Endothelial cell of umbilical vein (primary cell): Measurements from ENCODE around the gene DHX30. TPM values are rescaled to one million over a fixed set of nuclear protein-coding genes. Genes with fewer than 3 reads are reported as not detected.

Experiments used
- BruUV-seq: library from RNA; stranded (reverse); fragments of 400-500 nt; replicated peaks from 2 replicates; lab custom pipeline; 2021; lab: Mats Ljungman, UMichigan
- CTCF ChIA-PET: fragments of 300-600, 350-600 bp; sonication (Branson Sonifier 250); formaldehyde crosslinking; loops from one replicate; lab custom pipeline; 2021; ENCODE audit warnings: antibody characterized with exemption, inconsistent platforms; lab: Charles Lee
- POLR2A ChIA-PET: fragments of 300-600, 350-600 bp; sonication (Branson Sonifier 250); formaldehyde crosslinking; loops from one replicate; lab custom pipeline; 2021; ENCODE audit warnings: antibody characterized with exemption, inconsistent platforms; lab: Charles Lee
- DNase-seq: peaks from one replicate; pipeline ENCODE4 v3.0.0-alpha.2; 2011; ENCODE audit warnings: low read depth, low spot score
- FAIRE-seq: peaks from 2 replicates; lab custom pipeline; 2011; peaks lifted over from hg19 to GRCh38; lab: Jason Lieb, UNC
- H2AFZ ChIP-seq: 2 replicates; pipeline ENCODE4 v1.6.0; 2012; ENCODE audit warnings: low read depth, low read length, control low read depth, inconsistent platforms
- H3K27ac ChIP-seq: 2 replicates; pipeline ENCODE4 v1.5.1; 2011; ENCODE audit warnings: low read depth, mild to moderate bottlenecking, control low read depth, low read length, moderate library complexity; ENCODE audit not compliant: insufficient read depth
- H3K27me3 ChIP-seq, 2 experiments: 2 replicates each; pipeline versions ENCODE4 v1.6.0 to v1.6.1; 2011; ENCODE audit warnings: low read length in 2 of 2, mixed read lengths in 1 of 2; ENCODE audit not compliant: control insufficient read depth in 2 of 2, insufficient read depth in 2 of 2
- H3K36me3 ChIP-seq, 2 experiments: 2 replicates in 1 of 2; 3 replicates in 1 of 2; pipeline ENCODE4 v1.5.1; 2011; ENCODE audit warnings: low read length in 2 of 2, mild to moderate bottlenecking in 1 of 2, moderate library complexity in 1 of 2; ENCODE audit not compliant: control insufficient read depth in 2 of 2, insufficient read depth in 2 of 2; ENCODE audit errors: extremely low read depth in 1 of 2
- H3K4me1 ChIP-seq: 3 replicates; pipeline ENCODE4 v1.5.1; 2011; ENCODE audit warnings: mild to moderate bottlenecking, low read length; ENCODE audit not compliant: control insufficient read depth, insufficient read depth; ENCODE audit errors: extremely low read depth
- H3K4me2 ChIP-seq: 2 replicates; pipeline ENCODE4 v1.6.1; 2011; ENCODE audit warnings: low read length, control low read depth, mixed read lengths; ENCODE audit not compliant: insufficient read depth
- H3K4me3 ChIP-seq, 3 experiments: fragments of 200-600 bp in 1 of 3; sonication (generic), shearing (Covaris generic) in 1 of 3; replicated peaks in 1 of 3; 2 replicates each; pipeline ENCODE4 v1.5.1; 2011 to 2016; ENCODE audit warnings: control low read depth in 3 of 3, low read length in 3 of 3, mild to moderate bottlenecking in 2 of 3, inconsistent platforms in 1 of 3, low read depth in 1 of 3, moderate library complexity in 1 of 3; ENCODE audit not compliant: insufficient read depth in 1 of 3
- H3K79me2 ChIP-seq: 2 replicates; pipeline ENCODE4 v1.6.0; 2012; ENCODE audit warnings: low read length, inconsistent platforms; ENCODE audit not compliant: control insufficient read depth, insufficient read depth
- H3K9ac ChIP-seq: replicated peaks from 2 replicates; pipeline ENCODE3; 2011; ENCODE audit warnings: low read length, control low read depth; ENCODE audit not compliant: insufficient read depth; ENCODE audit errors: extremely low read depth
- H3K9me1 ChIP-seq: replicated peaks from 3 replicates; pipeline ENCODE4 v1.6.0; 2011; ENCODE audit warnings: mild to moderate bottlenecking, low read length; ENCODE audit not compliant: control insufficient read depth, insufficient read depth; ENCODE audit errors: extremely low read depth
- H3K9me3 ChIP-seq: replicated peaks from 2 replicates; pipeline ENCODE4 v1.5.1; 2012; ENCODE audit warnings: low read length, inconsistent platforms; ENCODE audit not compliant: control insufficient read depth, insufficient read depth
- H4K20me1 ChIP-seq: replicated peaks from 2 replicates; pipeline ENCODE3; 2011; ENCODE audit warnings: mild to moderate bottlenecking, low read length; ENCODE audit not compliant: control insufficient read depth, insufficient read depth; ENCODE audit errors: extremely low read depth
- EZH2 ChIP-seq: IDR thresholded peaks from 2 replicates; pipeline ENCODE4 v1.6.1; 2012; ENCODE audit warnings: borderline replicate concordance, low read depth, mild to moderate bottlenecking, moderate library complexity, low read length, inconsistent platforms; ENCODE audit not compliant: severe bottlenecking
- FOS ChIP-seq: IDR thresholded peaks from 2 replicates; pipeline ENCODE4 v1.6.1; 2011; ENCODE audit warnings: mild to moderate bottlenecking, low read length, moderate library complexity, borderline replicate concordance; ENCODE audit not compliant: insufficient read depth
- GATA2 ChIP-seq: IDR thresholded peaks from 2 replicates; pipeline ENCODE4 v1.7.0; 2011; ENCODE audit warnings: low read depth, mild to moderate bottlenecking, moderate library complexity, mixed read lengths, low read length; ENCODE audit not compliant: insufficient read length, insufficient read depth
- MAX ChIP-seq: IDR thresholded peaks from 2 replicates; pipeline ENCODE4 v1.6.1; 2011; ENCODE audit not compliant: insufficient read depth, insufficient read length
- POLR2A ChIP-seq: IDR thresholded peaks from 2 replicates; pipeline ENCODE4 v1.6.1; 2012; ENCODE audit warnings: low read depth, mild to moderate bottlenecking, control low read depth, low read length
- dilution Hi-C: fragments of 300-500 bp; cut with MboI; formaldehyde crosslinking; loops from one replicate; pipeline ENCODE4 v1.15.0; 2019; ENCODE audit warnings: low sequenced_read_pairs; ENCODE audit not compliant: extremely low pct_ligation_motif_present
- intact Hi-C: fragments of 100-400 bp; cut with micrococcal nuclease; formaldehyde crosslinking; loops from one replicate; pipeline ENCODE4 v1.10.0; 2022
- polyA plus RNA-seq, 4 experiments: library from polyadenylated mRNA; depleted of rRNA in 3 of 4; stranded (reverse) in 3 of 4; unstranded in 1 of 4; fragments of >200 nt; gene quantifications; 2 replicates each; pipeline versions ENCODE4 v1.2.1 to v1.2.3, GENCODE V29; 2011 to 2012; ENCODE audit warnings: missing spikeins in 1 of 4
- total RNA-seq: library from RNA; stranded (reverse); gene quantifications from 2 replicates; pipeline ENCODE4 v1.2.3, GENCODE V29; 2021

Gene DHX30
- total and polyA plus RNA-seq, 2 donors (not counting 3 experiments of a cell fraction or from before 2014, with no cell fraction given), result 79.0 to 86.9 TPM

GRCh38 chr3:47804577-47804976, 1.6 kb downstream of the DHX30 start:
- Histone ChIP-seq H3K27ac (no peak overlapping the region), H4K20me1 (no peaks in the 10 kb centered on the region), H3K9me3 (no peaks in the 10 kb centered on the region), H3K27me3 (no peaks in the 10 kb centered on the region), H3K4me2 (no peak overlapping the region), H3K36me3 (no peaks in the 10 kb centered on the region), H2AFZ (no peak overlapping the region), H3K9me1 (no peaks in the 10 kb centered on the region), H3K4me3 (no peak overlapping the region), H3K4me1 (peaks cover 7% of the 10 kb centered on the region), H3K9ac (no peak overlapping the region), H3K79me2 (peaks cover 13% of the 10 kb centered on the region)
- FAIRE-seq (no peak), DNase-seq (no peak)
- CTCF ChIA-PET, result interaction anchor here (1.2 to 1.6 kb wide), 2 partner anchors 15 to 20 kb away, joined by 3 to 5 read pairs; no protein-coding TSS in a partner anchor
- dilution Hi-C loops, result no loop called here
- BruUV-seq, result no TSS peak
- TF ChIP-seq MAX, result no peak
- TF ChIP-seq GATA2, result no peak
- intact Hi-C loops, result no loop called here
- POLR2A ChIA-PET, result no interaction called here

GRCh38 chr3:47813551-47814177, 10.7 kb downstream of the DHX30 start:
- peaks cover 11 to 18% of the 10 kb centered on the region in 2 experiments for H3K36me3 ChIP-seq
- H3K27me3 ChIP-seq, result no peaks in the 10 kb centered on the region
- H3K4me1 ChIP-seq, result no peaks in the 10 kb centered on the region
- H3K4me2 ChIP-seq, result no peak overlapping the region
- ChIA-PET CTCF (interaction anchor here (3.9 kb wide), 1 partner anchor 11 kb away, joined by 29 read pairs; no protein-coding TSS in a partner anchor), POLR2A (interaction anchor here (0.7 kb wide), 1 partner anchor 12 kb away, joined by 8 read pairs; no protein-coding TSS in a partner anchor)
- dilution Hi-C loops (no loop called here), intact Hi-C loops (no loop called here)
- H4K20me1 ChIP-seq, result no peaks in the 10 kb centered on the region
- FAIRE-seq (no peak), DNase-seq (no peak)
- no peak for TF ChIP-seq FOS
- no peak for TF ChIP-seq EZH2
- TF ChIP-seq POLR2A, result no peak
- H3K9me1 ChIP-seq, result no peaks in the 10 kb centered on the region
- no peak overlapping the region for H3K4me3 ChIP-seq
- H3K9ac ChIP-seq, result no peak overlapping the region
- H3K79me2 ChIP-seq, result no peaks in the 10 kb centered on the region
- no peaks in the 10 kb centered on the region for H3K9me3 ChIP-seq
- no TSS peak for BruUV-seq
- no peak overlapping the region for H3K27ac ChIP-seq
- no peak overlapping the region for H2AFZ ChIP-seq
